Measurements from ENCODE around the gene SRSF1.

Gene SRSF1

GRCh38 chr17:58028578-58028977 lies 21.5 kb upstream of the SRSF1 start:
- no peaks in the 10 kb centered on the region for H3K36me3 ChIP-seq (ENCODE audit: control insufficient read depth, insufficient read depth, low read length)
- no peak for DNase-seq (ENCODE audit: extremely low read depth, insufficient read length)
- H3K4me3 ChIP-seq (replicated peaks; ENCODE audit: low read depth, low read length): no peak overlapping the region
- no peak for TF ChIP-seq CTCF (IDR thresholded peaks at IDR 0.05; ENCODE audit: insufficient read depth, low read length, poor library complexity, severe bottlenecking)
- no peaks in the 10 kb centered on the region for H3K27me3 ChIP-seq (replicated peaks; ENCODE audit: control insufficient read depth, insufficient read depth, low read length)

GRCh38 chr17:58020401-58020800 lies 13.4 kb upstream of the SRSF1 start:
- H3K36me3 ChIP-seq (ENCODE audit: control insufficient read depth, insufficient read depth, low read length): no peaks in the 10 kb centered on the region
- no peaks in the 10 kb centered on the region for H3K27me3 ChIP-seq (replicated peaks; ENCODE audit: control insufficient read depth, insufficient read depth, low read length)
- no peak overlapping the region for H3K4me3 ChIP-seq (replicated peaks; ENCODE audit: low read depth, low read length)
- no peak for TF ChIP-seq CTCF (IDR thresholded peaks at IDR 0.05; ENCODE audit: insufficient read depth, low read length, poor library complexity, severe bottlenecking)
- no peak for DNase-seq (ENCODE audit: extremely low read depth, insufficient read length)

- TF ChIP-seq CTCF (IDR thresholded peaks at IDR 0.05; ENCODE audit: insufficient read depth, low read length, poor library complexity, severe bottlenecking): no peak
- H3K4me3 ChIP-seq (replicated peaks; ENCODE audit: low read depth, low read length): no peak overlapping the region
- no peak for DNase-seq (ENCODE audit: extremely low read depth, insufficient read length)
- H3K36me3 ChIP-seq (ENCODE audit: control insufficient read depth, insufficient read depth, low read length): no peaks in the 10 kb centered on the region
- no peaks in the 10 kb centered on the region for H3K27me3 ChIP-seq (replicated peaks; ENCODE audit: control insufficient read depth, insufficient read depth, low read length)
Measured at GRCh38 chr17:58019521-58019920, 12.5 kb upstream of the SRSF1 start.

- TF ChIP-seq CTCF (IDR thresholded peaks at IDR 0.05; ENCODE audit: insufficient read depth, low read length, poor library complexity, severe bottlenecking): no peak
- Histone ChIP-seq H3K4me3 (replicated peaks; ENCODE audit: low read depth, low read length) (no peak overlapping the region), H3K27me3 (replicated peaks; ENCODE audit: control insufficient read depth, insufficient read depth, low read length) (no peaks in the 10 kb centered on the region), H3K36me3 (ENCODE audit: control insufficient read depth, insufficient read depth, low read length) (no peaks in the 10 kb centered on the region)
- no peak for DNase-seq (ENCODE audit: extremely low read depth, insufficient read length)
Measured at GRCh38 chr17:58019039-58019438, 12.0 kb upstream of the SRSF1 start.

GRCh38 chr17:58010067-58010799 lies 3.2 kb upstream of the SRSF1 start:
- no peak overlapping the region for H3K4me3 ChIP-seq (replicated peaks; ENCODE audit: low read depth, low read length)
- no peaks in the 10 kb centered on the region for H3K27me3 ChIP-seq (replicated peaks; ENCODE audit: control insufficient read depth, insufficient read depth, low read length)
- peaks cover 2% of the 10 kb centered on the region; the same call in 1 of the 2 replicates for H3K36me3 ChIP-seq (ENCODE audit: control insufficient read depth, insufficient read depth, low read length)
- no peak for DNase-seq (ENCODE audit: extremely low read depth, insufficient read length)
- no peak for TF ChIP-seq CTCF (IDR thresholded peaks at IDR 0.05; ENCODE audit: insufficient read depth, low read length, poor library complexity, severe bottlenecking)
